ENCODE measurements around the gene CIZ1. TPM values are rescaled to one million over a fixed set of nuclear protein-coding genes. Genes with fewer than 3 reads are reported as not detected.
A peak's percentile ranks its signal among the peaks of the same experiment; 100 is the strongest.

The CIZ1 gene
- polyA plus RNA-seq, 2 of the 4 experiments (the other 2 are of a cell fraction) = 39.2 to 92.5 TPM

GRCh38 chr9:128219831-128220230, 28.5 kb upstream of the CIZ1 start:
- no peak for FAIRE-seq
- DNase-seq (ENCODE audit: low read depth in 1 of 2, low spot score in 1 of 2) = no peak
- POLR2A ChIA-PET = no interaction called here
- Histone ChIP-seq H3K4me1 (peaks cover 41% of the 10 kb centered on the region), H3K9me3 (no peaks in the 10 kb centered on the region), H3K27ac (no peak overlapping the region), H3K4me3 (no peak overlapping the region), H3K4me2 (no peak overlapping the region)
- TF ChIP-seq HDAC2 (IDR thresholded peaks at IDR 0.05) (no peak), MAX (IDR thresholded peaks at IDR 0.05) (no peak), HMGXB4 (CRISPR knock-in tag; IDR thresholded peaks at IDR 0.05; ENCODE audit: borderline replicate concordance) (no peak), ZFP36 (IDR thresholded peaks at IDR 0.05; ENCODE audit: borderline replicate concordance, partially characterized antibody) (no peak), RNF2 (IDR thresholded peaks at IDR 0.05; ENCODE audit: borderline replicate concordance, low read depth) (no peak), ESRRA (IDR thresholded peaks at IDR 0.05; ENCODE audit: borderline replicate concordance, low read length) (no peak), E2F6 (IDR thresholded peaks at IDR 0.05; ENCODE audit: borderline replicate concordance, low read depth) (no peak), POLR2A (IDR thresholded peaks at IDR 0.05; ENCODE audit: low read length) (no peak), TFCP2L1 (CRISPR knock-in tag; IDR thresholded peaks at IDR 0.05) (no peak), POLR2AphosphoS2 (conservative IDR thresholded peaks at IDR 0.05; ENCODE audit: low read length) (no peak), MAZ (IDR thresholded peaks at IDR 0.05; ENCODE audit: borderline replicate concordance, low read depth, low read length) (no peak), EHMT2 (IDR thresholded peaks at IDR 0.05; ENCODE audit: low read depth) (no peak), RCOR1 (IDR thresholded peaks at IDR 0.05; ENCODE audit: low read depth, low read length) (no peak), PHF8 (IDR thresholded peaks at IDR 0.05; ENCODE audit: borderline replicate concordance, low read depth) (no peak), RFX5 (IDR thresholded peaks at IDR 0.05) (no peak), TP53 (CRISPR knock-in tag; IDR thresholded peaks at IDR 0.05) (no peak), CTCF (IDR thresholded peaks at IDR 0.05) (no peak), SMC3 (IDR thresholded peaks at IDR 0.05) (no peak), USF2 (IDR thresholded peaks at IDR 0.05) (no peak), JUNB (IDR thresholded peaks at IDR 0.05) (no peak)
- CTCF ChIA-PET = interaction anchor here (0.5 to 1.5 kb wide), 2 partner anchors 13 to 25 kb away, joined by 3 to 4 read pairs; no protein-coding TSS in a partner anchor
- WGBS (ENCODE audit: missing lambda C conversion rate) = 87% methylated on average over 9 of the region's 9 CpGs
- no peak for ATAC-seq

GRCh38 chr9:128218518-128219389, 27.4 kb upstream of the CIZ1 start:
- FAIRE-seq (peak; percentile 89), DNase-seq (ENCODE audit: low read depth in 1 of 2, low spot score in 1 of 2) (peak; percentile 96 to 97), ATAC-seq (peak; percentile 59 to 83)
- Histone ChIP-seq H3K27ac (peak overlapping the region; percentile 95 to 99), H3K4me3 (no peak overlapping the region; the same call in 2 of the 3 replicates), H3K4me2 (peak overlapping the region; percentile 66), H3K4me1 (peaks cover 52% of the 10 kb centered on the region), H3K9me3 (no peaks in the 10 kb centered on the region)
- ChIA-PET CTCF (interaction anchor here (0.9 to 10.3 kb wide), 5 partner anchors 12 to 36 kb away, joined by 3 to 82 read pairs (median 5); partner anchors contain the start of gene DNM1), POLR2A (no interaction called here)
- TF ChIP-seq BCL3 (IDR thresholded peaks at IDR 0.05) = no peak
- 0 out of 5 replicates have a peak, but pooled peaks of 1 of the 2 experiments have one; percentile 14 for TF ChIP-seq JUN (IDR thresholded peaks at IDR 0.05)
- peak; percentile 90 for TF ChIP-seq REST (IDR thresholded peaks at IDR 0.05)
- WGBS (ENCODE audit: missing lambda C conversion rate) = 46% methylated on average over 38 of the region's 47 CpGs
